Astrocyte (in vitro differentiated cells and primary cell): ENCODE data around the gene DAP. TPM values are rescaled to one million over a fixed set of nuclear protein-coding genes. Genes with fewer than 3 reads are reported as not detected.
A peak's percentile ranks its signal among the peaks of the same experiment; 100 is the strongest.
"Not testable (repeated sequence)": the region's sequence is repeated elsewhere in the genome, so short reads cannot be mapped to it uniquely, and the experiment has no call there.

Source experiments
- DNase-seq: peaks from one replicate; pipeline ENCODE4 v3.0.0-alpha.2; 2010; ENCODE audit warnings: low read depth
- FAIRE-seq: peaks from 2 replicates; lab custom pipeline; 2011; peaks lifted over from hg19 to GRCh38; lab: Jason Lieb, UNC
- H2AFZ ChIP-seq: 2 replicates; pipeline ENCODE4 v1.6.0; 2012; ENCODE audit warnings: low read depth, low read length, inconsistent platforms
- H3K27ac ChIP-seq: 2 replicates; pipeline ENCODE4 v1.5.1; 2011; ENCODE audit warnings: low read depth, low read length, inconsistent platforms
- H3K27me3 ChIP-seq: 2 replicates; pipeline ENCODE4 v1.6.0; 2011; ENCODE audit warnings: low read length, inconsistent platforms; ENCODE audit not compliant: insufficient read depth
- H3K36me3 ChIP-seq: 2 replicates; pipeline ENCODE4 v1.5.1; 2011; ENCODE audit warnings: low read length, inconsistent platforms; ENCODE audit not compliant: insufficient read depth
- H3K4me1 ChIP-seq: 2 replicates; pipeline ENCODE4 v1.5.1; 2011; ENCODE audit warnings: low read length, inconsistent platforms; ENCODE audit not compliant: insufficient read depth
- H3K4me2 ChIP-seq: 2 replicates; pipeline ENCODE4 v1.6.0; 2012; ENCODE audit warnings: low read length, inconsistent platforms
- H3K4me3 ChIP-seq: 2 replicates; pipeline ENCODE4 v1.5.1; 2011; ENCODE audit warnings: low read depth, mild to moderate bottlenecking, low read length, inconsistent platforms; ENCODE audit not compliant: insufficient read depth
- H3K79me2 ChIP-seq: 2 replicates; pipeline ENCODE4 v1.6.0; 2012; ENCODE audit warnings: mild to moderate bottlenecking, low read length, inconsistent platforms; ENCODE audit not compliant: insufficient read depth
- H3K9ac ChIP-seq: 2 replicates; pipeline ENCODE4 v1.6.0; 2012; ENCODE audit warnings: mild to moderate bottlenecking, low read length, inconsistent platforms
- H3K9me3 ChIP-seq: 2 replicates; pipeline ENCODE4 v1.5.1; 2012; ENCODE audit warnings: low read depth, mild to moderate bottlenecking, low read length, inconsistent platforms; ENCODE audit not compliant: insufficient read depth
- H4K20me1 ChIP-seq: 2 replicates; pipeline ENCODE4 v1.6.0; 2012; ENCODE audit warnings: low read length, inconsistent platforms; ENCODE audit not compliant: insufficient read depth
- H3K27ac Mint-ChIP-seq: one replicate; pipeline ENCODE4 v1.8.0; 2021; ENCODE audit warnings: mild to moderate bottlenecking, mixed read lengths; ENCODE audit not compliant: unreplicated experiment
- H3K27me3 Mint-ChIP-seq: one replicate; pipeline ENCODE4 v1.8.0; 2021; ENCODE audit warnings: low read depth, mixed read lengths; ENCODE audit not compliant: unreplicated experiment
- H3K36me3 Mint-ChIP-seq: one replicate; pipeline ENCODE4 v1.8.0; 2021; ENCODE audit warnings: low read depth, mixed read lengths; ENCODE audit not compliant: unreplicated experiment
- H3K4me1 Mint-ChIP-seq: one replicate; pipeline ENCODE4 v1.8.0; 2021; ENCODE audit warnings: low read depth, mixed read lengths; ENCODE audit not compliant: unreplicated experiment
- H3K4me3 Mint-ChIP-seq: one replicate; pipeline ENCODE4 v1.8.0; 2021; ENCODE audit warnings: mild to moderate bottlenecking, moderate library complexity, mixed read lengths; ENCODE audit not compliant: unreplicated experiment
- H3K9me3 Mint-ChIP-seq: one replicate; pipeline ENCODE4 v1.8.0; 2021; ENCODE audit warnings: mild to moderate bottlenecking, mixed read lengths; ENCODE audit not compliant: unreplicated experiment
- CTCF ChIP-seq: IDR thresholded peaks from 2 replicates; pipeline ENCODE4 v1.5.1; 2011; ENCODE audit warnings: low read depth, mild to moderate bottlenecking, inconsistent platforms, low read length, moderate library complexity; ENCODE audit not compliant: insufficient read depth
- EZH2 ChIP-seq: IDR thresholded peaks from 2 replicates; pipeline ENCODE4 v1.6.1; 2012; ENCODE audit warnings: mild to moderate bottlenecking, low read length, inconsistent platforms; ENCODE audit not compliant: insufficient read depth
- total RNA-seq: library from RNA; stranded (reverse); gene quantifications from 2 replicates; pipeline ENCODE4 v1.2.1, GENCODE V29; 2021

Gene DAP
- total RNA-seq, 1 donor from 2014 or later = 239 TPM

- peak; percentile 92 for DNase-seq
- H3K9ac ChIP-seq = peak overlapping the region; percentile 65
- peak overlapping the region; percentile 18 for H2AFZ ChIP-seq
These were observed 36.1 kb downstream of the DAP start for GRCh38 chr5:10724781-10725507.

GRCh38 chr5:10723514-10723913, 37.5 kb downstream of the DAP start:
- no peak overlapping the region for H3K4me2 ChIP-seq
- H3K4me3 ChIP-seq = no peak overlapping the region
- peaks cover 28% of the 10 kb centered on the region for H3K36me3 Mint-ChIP-seq
- DNase-seq (no peak), FAIRE-seq (no peak)
- peaks cover 55% of the 10 kb centered on the region for H3K4me1 ChIP-seq
- H3K27ac Mint-ChIP-seq = no peak overlapping the region
- peaks cover 12% of the 10 kb centered on the region for H4K20me1 ChIP-seq
- no peak overlapping the region for H3K4me3 Mint-ChIP-seq
- H3K27ac ChIP-seq = no peak overlapping the region
- H3K27me3 Mint-ChIP-seq = no peaks in the 10 kb centered on the region
- no peak for TF ChIP-seq CTCF
- no peak for TF ChIP-seq EZH2
- H3K9me3 Mint-ChIP-seq = no peaks in the 10 kb centered on the region
- no peaks in the 10 kb centered on the region for H3K36me3 ChIP-seq
- H3K9me3 ChIP-seq = no peaks in the 10 kb centered on the region
- peaks cover 49% of the 10 kb centered on the region for H3K4me1 Mint-ChIP-seq
- peaks cover 30% of the 10 kb centered on the region for H3K79me2 ChIP-seq
- no peaks in the 10 kb centered on the region for H3K27me3 ChIP-seq
- H3K9ac ChIP-seq = no peak overlapping the region
- H2AFZ ChIP-seq = no peak overlapping the region

More at GRCh38 chr5:10724781-10725507, 36.1 kb downstream of the DAP start:
- H4K20me1 ChIP-seq = peaks cover 22% of the 10 kb centered on the region
- TF ChIP-seq CTCF (peak; percentile 40), EZH2 (no peak)
- no peaks in the 10 kb centered on the region for H3K9me3 ChIP-seq
- Mint-ChIP-seq H3K9me3 (no peaks in the 10 kb centered on the region), H3K27me3 (no peaks in the 10 kb centered on the region), H3K4me1 (peaks cover 49% of the 10 kb centered on the region), H3K4me3 (no peak overlapping the region), H3K36me3 (peaks cover 26% of the 10 kb centered on the region), H3K27ac (peak overlapping the region; percentile 83)
- peak overlapping the region; percentile 24 for H3K4me3 ChIP-seq
- H3K4me1 ChIP-seq = peaks cover 49% of the 10 kb centered on the region
- no peak for FAIRE-seq
- H3K4me2 ChIP-seq = peak overlapping the region; percentile 78
- H3K27me3 ChIP-seq = no peaks in the 10 kb centered on the region
- peak overlapping the region; percentile 90 for H3K27ac ChIP-seq
- peaks cover 39% of the 10 kb centered on the region for H3K79me2 ChIP-seq
- H3K36me3 ChIP-seq = peaks cover 1% of the 10 kb centered on the region

GRCh38 chr5:10720766-10721165, 40.3 kb downstream of the DAP start:
- H3K4me3 ChIP-seq, H4K20me1 ChIP-seq, H3K27me3 Mint-ChIP-seq, H3K9ac ChIP-seq, H3K27me3 ChIP-seq, H3K36me3 ChIP-seq, FAIRE-seq, H3K4me3 Mint-ChIP-seq, DNase-seq, H3K27ac Mint-ChIP-seq, H2AFZ ChIP-seq, H3K9me3 ChIP-seq, H3K9me3 Mint-ChIP-seq: not testable (repeated sequence)
- H3K79me2 ChIP-seq = peaks cover 34% of the 10 kb centered on the region
- H3K4me1 ChIP-seq = peaks cover 38% of the 10 kb centered on the region
- Mint-ChIP-seq H3K36me3 (peaks cover 35% of the 10 kb centered on the region), H3K4me1 (peaks cover 29% of the 10 kb centered on the region)
- peak overlapping the region; percentile 25 for H3K4me2 ChIP-seq
- peak overlapping the region; percentile 76 for H3K27ac ChIP-seq
